Stomach (tissue), 9 donors: ENCODE measurements around the gene DET1. TPM values are rescaled to one million over a fixed set of nuclear protein-coding genes. Genes with fewer than 3 reads are reported as not detected.
"Not testable (repeated sequence)": the region's sequence is repeated elsewhere in the genome, so short reads cannot be mapped to it uniquely, and the experiment has no call there.

Experiments
- DNase-seq, 2 donors: peaks; one replicate each; pipeline versions ENCODE4 v3.0.0 to v3.0.0-alpha.2; 2013 to 2019
- H3K27ac ChIP-seq, 5 donors: fragments of 200-600 bp in 4 of 5; sonication (generic) in 4 of 5; one replicate each; pipeline ENCODE4 v1.5.1; 2013 to 2019; ENCODE audit warnings: mild to moderate bottlenecking in 1 of 5, moderate library complexity in 1 of 5
- H3K27me3 ChIP-seq, 3 donors: fragments of 200-600 bp; sonication (generic); one replicate each; pipeline ENCODE4 v1.5.1; 2017 to 2019; ENCODE audit warnings: mixed run types in 1 of 3
- H3K36me3 ChIP-seq, 4 donors: fragments of 200-600 bp; sonication (generic); 1 replicate in 3 of 4; 2 replicates in 1 of 4; pipeline ENCODE4 v1.5.1; 2016 to 2019
- H3K4me1 ChIP-seq, 4 donors: fragments of 200-600 bp; sonication (generic); one replicate each; pipeline ENCODE4 v1.5.1; 2016 to 2019
- H3K4me3 ChIP-seq, 4 donors: fragments of 200-600 bp; sonication (generic) in 3 of 4; one replicate each; pipeline ENCODE4 v1.5.1; 2016 to 2019; ENCODE audit warnings: mild to moderate bottlenecking in 1 of 4
- H3K9me3 ChIP-seq, 4 donors: fragments of 200-600 bp; sonication (generic); one replicate each; pipeline ENCODE4 v1.5.1; 2016 to 2019
- EP300 ChIP-seq: sonication (generic); formaldehyde crosslinking; IDR thresholded peaks from one replicate; pipeline ENCODE4 v1.6.1; 2017; ENCODE audit warnings: antibody characterized with exemption
- POLR2A ChIP-seq, 4 donors: fragments of 450-650 bp; IDR thresholded peaks; one replicate each; pipeline ENCODE4 v1.6.1; 2016; ENCODE audit warnings: antibody characterized with exemption in 4 of 4, control low read depth in 2 of 4, mild to moderate bottlenecking in 1 of 4, moderate library complexity in 1 of 4
- POLR2AphosphoS5 ChIP-seq, 3 donors: sonication (generic); formaldehyde crosslinking; IDR thresholded peaks; one replicate each; pipeline ENCODE4 v1.6.1; 2016; ENCODE audit warnings: antibody characterized with exemption in 3 of 3
- WGBS, 5 donors: extraction: QIAGEN DNeasy Blood & Tissue Kit in 3 of 5; methylation state at CpG; one replicate each; pipeline versions ENCODE4 v1.1.5 to v1.1.7; 2013 to 2018; 5-methylcytosine and 5-hydroxymethylcytosine counted together
- intact Hi-C: fragments of 100-400 bp; cut with DNase I; formaldehyde crosslinking; loops from one replicate; pipeline ENCODE4 v1.15.1; 2023; ENCODE audit warnings: low total_unique reads
- polyA plus RNA-seq, 3 donors: library from polyadenylated mRNA; stranded (reverse); fragments of 200-250 nt; gene quantifications; one replicate each; pipeline ENCODE4 v1.2.3, GENCODE V29; 2013
- total RNA-seq, 5 donors: library from RNA; depleted of rRNA; stranded (reverse); fragments of >200 nt; gene quantifications; one replicate each; pipeline versions ENCODE4 v1.1.0 to v1.2.3, GENCODE V29; 2014 to 2016
- TF ChIP-seq, protein P1 (sequence below), 7 experiments: fragments of 450-650 bp in 4 of 7; fragments of 200-600 bp in 3 of 7; sonication (generic) in 3 of 7; IDR thresholded peaks; one replicate each; pipeline ENCODE4 v1.5.1; 2016 to 2019; ENCODE audit warnings: antibody characterized with exemption in 7 of 7, control low read depth in 2 of 7, mild to moderate bottlenecking in 1 of 7
- donor health status: healthy with polysubstance abuse.
- donor health status: Bipolar disorder and iron deficiency.
- donor health status: healthy.

DET1 gene
- total and polyA plus RNA-seq, 8 donors, result 2.2 to 11.6 (median 3.1) TPM

DNA sequence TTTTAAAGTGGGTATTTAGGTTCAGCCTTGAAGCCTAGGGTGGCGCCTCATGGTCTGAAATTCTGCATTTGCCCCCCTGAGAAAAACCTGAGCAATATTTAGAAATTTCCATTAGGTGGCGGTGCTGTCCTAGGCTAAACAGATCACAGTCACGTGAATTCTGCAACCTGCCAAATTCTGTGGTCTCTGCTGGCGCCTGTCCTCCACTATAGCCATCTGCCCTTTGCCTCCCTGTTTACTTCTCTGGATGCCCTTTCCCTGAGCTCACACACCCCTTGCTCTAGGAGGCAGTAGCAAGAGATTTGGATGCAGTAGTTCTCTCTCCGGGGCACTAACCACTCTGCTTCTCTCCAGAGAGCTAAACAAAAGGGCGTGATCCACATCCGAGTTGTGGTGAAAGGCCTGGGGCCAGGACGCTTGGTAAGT lies 69.8 kb downstream of the DET1 start:
- H3K36me3 ChIP-seq, result peaks cover 9 to 98% (median 83%) of the 10 kb centered on the region in 4 donors
- intact Hi-C loops, result loop anchor here (10.0 kb wide), 1 partner anchor 138 kb away; no protein-coding TSS in a partner anchor

DNA sequence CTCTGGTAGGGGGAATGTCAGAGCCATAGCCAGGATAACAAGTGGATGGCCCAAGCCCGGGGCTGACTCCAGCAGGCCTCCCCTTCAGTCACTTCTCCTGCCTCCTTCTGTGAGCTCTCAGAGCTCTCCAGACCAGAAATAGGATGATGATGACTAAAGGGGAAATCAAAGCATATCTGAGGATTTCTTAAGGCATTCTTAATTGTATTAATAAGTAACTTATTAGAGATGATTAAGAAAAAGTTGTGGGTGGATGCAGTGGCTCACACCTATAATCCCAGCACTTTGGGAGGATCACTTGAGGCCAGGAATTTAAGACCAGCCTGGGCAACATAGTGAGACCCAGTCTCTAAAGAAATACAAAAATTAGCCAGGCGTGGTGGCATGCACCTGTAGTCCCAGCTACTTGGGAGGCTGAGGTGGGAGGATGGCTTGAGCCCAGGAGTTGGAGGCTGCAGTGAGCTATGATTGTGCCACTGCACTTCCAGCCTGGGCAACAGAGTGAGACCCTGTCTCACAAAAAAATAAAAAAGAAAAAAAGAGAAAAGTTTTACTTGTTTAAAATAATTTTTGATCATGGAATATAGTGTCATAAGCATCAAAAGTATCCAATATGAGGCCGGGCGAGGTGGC lies 72.7 kb downstream of the DET1 start:
- not testable (repeated sequence) for H3K4me3 ChIP-seq, H3K27me3 ChIP-seq, H3K9me3 ChIP-seq, DNase-seq
- WGBS, 5 donors, result 92 to 97% (median 93%) methylated on average over 4 of the region's 4 CpGs
- H3K27ac ChIP-seq, result peak overlapping the region in 1 of 5 donors; percentile 12
- peaks cover 2 to 46% (median 19%) of the 10 kb centered on the region in 4 donors for H3K4me1 ChIP-seq
- intact Hi-C loops, result loop anchor here (10.0 kb wide), 1 partner anchor 141 kb away; no protein-coding TSS in a partner anchor
- H3K36me3 ChIP-seq, result peaks cover 14 to 79% (median 76%) of the 10 kb centered on the region in 4 donors

More for the DNA sequence above, 69.8 kb downstream of the DET1 start:
- Histone ChIP-seq H3K27me3 (no peaks in the 10 kb centered on the region), H3K4me3 (no peak overlapping the region), H3K4me1 (peaks cover 0 to 22% (median 8%) of the 10 kb centered on the region in 4 donors), H3K9me3 (no peaks in the 10 kb centered on the region), H3K27ac (peak overlapping the region in 1 of 5 donors; percentile 31)
- WGBS, 5 donors, result 32 to 54% (median 48%) methylated on average over 8 of the region's 8 CpGs
- peak; percentile 45 to 71 for DNase-seq
- no peak for TF ChIP-seq POLR2A (IDR thresholded peaks at IDR 0.05)
- TF ChIP-seq EP300, result no peak
- peak in 1 of 3 donors; percentile 13 for TF ChIP-seq POLR2AphosphoS5 (IDR thresholded peaks at IDR 0.05)
- TF ChIP-seq, protein P1, sequence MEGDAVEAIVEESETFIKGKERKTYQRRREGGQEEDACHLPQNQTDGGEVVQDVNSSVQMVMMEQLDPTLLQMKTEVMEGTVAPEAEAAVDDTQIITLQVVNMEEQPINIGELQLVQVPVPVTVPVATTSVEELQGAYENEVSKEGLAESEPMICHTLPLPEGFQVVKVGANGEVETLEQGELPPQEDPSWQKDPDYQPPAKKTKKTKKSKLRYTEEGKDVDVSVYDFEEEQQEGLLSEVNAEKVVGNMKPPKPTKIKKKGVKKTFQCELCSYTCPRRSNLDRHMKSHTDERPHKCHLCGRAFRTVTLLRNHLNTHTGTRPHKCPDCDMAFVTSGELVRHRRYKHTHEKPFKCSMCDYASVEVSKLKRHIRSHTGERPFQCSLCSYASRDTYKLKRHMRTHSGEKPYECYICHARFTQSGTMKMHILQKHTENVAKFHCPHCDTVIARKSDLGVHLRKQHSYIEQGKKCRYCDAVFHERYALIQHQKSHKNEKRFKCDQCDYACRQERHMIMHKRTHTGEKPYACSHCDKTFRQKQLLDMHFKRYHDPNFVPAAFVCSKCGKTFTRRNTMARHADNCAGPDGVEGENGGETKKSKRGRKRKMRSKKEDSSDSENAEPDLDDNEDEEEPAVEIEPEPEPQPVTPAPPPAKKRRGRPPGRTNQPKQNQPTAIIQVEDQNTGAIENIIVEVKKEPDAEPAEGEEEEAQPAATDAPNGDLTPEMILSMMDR (IDR thresholded peaks at IDR 0.05), result peak in 4 of 7 experiments; percentile 21 to 65 (median 50)

GRCh38 chr15:88472225-88472624 lies 74.3 kb downstream of the DET1 start:
- H3K27me3 ChIP-seq, result no peaks in the 10 kb centered on the region
- H3K36me3 ChIP-seq, result peaks cover 14 to 63% (median 61%) of the 10 kb centered on the region in 4 donors
- H3K4me3 ChIP-seq, result no peak overlapping the region
- TF ChIP-seq EP300, result no peak
- TF ChIP-seq POLR2AphosphoS5 (IDR thresholded peaks at IDR 0.05), result no peak
- TF ChIP-seq POLR2A (IDR thresholded peaks at IDR 0.05), result no peak
- TF ChIP-seq, protein P1 (IDR thresholded peaks at IDR 0.05), result no peak
- no peak for DNase-seq
- intact Hi-C loops, result loop anchor here (10.0 kb wide), 1 partner anchor 143 kb away; no protein-coding TSS in a partner anchor
- no peaks in the 10 kb centered on the region for H3K9me3 ChIP-seq
- peaks cover 10 to 53% (median 30%) of the 10 kb centered on the region in 4 donors for H3K4me1 ChIP-seq
- H3K27ac ChIP-seq, result no peak overlapping the region
- 78 to 88% (median 83%) methylated on average over 4 of the region's 4 CpGs for WGBS, 5 donors

DNA sequence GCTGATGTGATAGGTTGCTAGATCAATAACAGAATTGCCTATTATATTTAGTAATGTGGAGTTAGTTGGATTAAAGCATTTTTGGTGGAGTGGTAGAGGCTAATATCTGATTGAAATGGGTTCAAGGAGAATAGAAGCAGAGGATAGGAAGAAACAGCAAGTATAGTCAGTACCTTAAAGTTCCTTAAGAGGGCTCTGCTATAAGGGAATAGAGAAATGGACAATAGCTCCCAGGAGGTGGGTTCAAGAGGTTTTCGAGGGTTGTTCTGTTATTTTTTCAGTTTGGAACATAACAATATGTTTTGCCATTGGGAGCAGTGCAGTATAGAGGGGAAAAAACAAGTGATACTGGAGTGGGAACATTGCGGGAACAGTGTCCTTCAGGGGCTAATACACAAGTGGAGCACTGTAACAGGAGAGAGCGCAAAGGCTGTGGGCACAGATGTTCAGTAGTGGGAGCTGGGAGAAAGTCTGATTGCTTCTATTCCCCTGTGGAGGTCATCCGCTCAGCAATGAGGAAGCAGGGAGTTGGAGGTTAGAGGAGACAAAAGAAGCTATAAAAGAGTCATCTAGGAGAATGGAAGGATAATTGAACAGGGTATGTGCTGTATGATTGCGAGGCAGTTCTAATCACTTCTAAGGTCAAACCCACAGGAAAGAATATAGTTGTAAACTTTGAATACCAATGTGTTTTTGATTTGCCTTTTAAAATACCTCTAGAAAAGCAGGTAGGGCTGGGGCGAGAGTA lies 75.7 kb downstream of the DET1 start:
- no peak for DNase-seq
- Histone ChIP-seq H3K36me3 (peaks cover 14 to 52% (median 47%) of the 10 kb centered on the region in 4 donors), H3K4me1 (peaks cover 13 to 51% (median 32%) of the 10 kb centered on the region in 4 donors), H3K9me3 (no peaks in the 10 kb centered on the region), H3K4me3 (no peak overlapping the region), H3K27ac (no peak overlapping the region), H3K27me3 (no peaks in the 10 kb centered on the region)
- intact Hi-C loops, result loop anchor here (10.0 kb wide), 1 partner anchor 144 kb away; no protein-coding TSS in a partner anchor
- 90 to 96% (median 92%) methylated on average over 6 of the region's 6 CpGs for WGBS, 5 donors
- TF ChIP-seq POLR2AphosphoS5 (IDR thresholded peaks at IDR 0.05), result no peak
- no peak for TF ChIP-seq EP300
- TF ChIP-seq, protein P1 (IDR thresholded peaks at IDR 0.05), result no peak
- TF ChIP-seq POLR2A (IDR thresholded peaks at IDR 0.05), result no peak
